HG03378 (cell line): Measurements from ENCODE around the gene BMPR1A.
"Not testable (repeated sequence)": the region's sequence is repeated elsewhere in the genome, so short reads cannot be mapped to it uniquely, and the experiment has no call there.

Source experiments
- ATAC-seq: cut with Tn5 transposase; IDR thresholded peaks from one replicate; pipeline ENCODE4 v1.9.1; 2021; ENCODE audit warnings: mild to moderate bottlenecking, moderate library complexity; ENCODE audit not compliant: unreplicated experiment

Gene BMPR1A

GRCh38 chr10:86936661-86937501 lies 180.5 kb downstream of the BMPR1A start:
- no peak for ATAC-seq

GRCh38 chr10:86937502-86938154 lies 181.2 kb downstream of the BMPR1A start:
- no peak for ATAC-seq

GRCh38 chr10:86938260-86938659 lies 181.8 kb downstream of the BMPR1A start:
- no peak for ATAC-seq

- not testable (repeated sequence) for ATAC-seq
Observed at GRCh38 chr10:86940076-86940475, 183.7 kb downstream of the BMPR1A start.

- ATAC-seq, result no peak
Observed at GRCh38 chr10:86940677-86941076, 184.3 kb downstream of the BMPR1A start.

- no peak for ATAC-seq
Observed at GRCh38 chr10:86941426-86941825, 185.0 kb downstream of the BMPR1A start.

- no peak for ATAC-seq
Observed at GRCh38 chr10:86941991-86942421, 185.6 kb downstream of the BMPR1A start.

- no peak for ATAC-seq
Observed at GRCh38 chr10:86942441-86943315, 186.3 kb downstream of the BMPR1A start.

GRCh38 chr10:86943316-86944030 lies 187.1 kb downstream of the BMPR1A start:
- ATAC-seq, result no peak

- no peak for ATAC-seq
Observed at GRCh38 chr10:86944031-86944419, 187.6 kb downstream of the BMPR1A start.

- no peak for ATAC-seq
Observed at GRCh38 chr10:86944471-86944870, 188.1 kb downstream of the BMPR1A start.

- ATAC-seq, result no peak
Observed at GRCh38 chr10:86944907-86945306, 188.5 kb downstream of the BMPR1A start.

- no peak for ATAC-seq
Observed at GRCh38 chr10:86945361-86946212, 189.2 kb downstream of the BMPR1A start.

- ATAC-seq, result no peak
Observed at GRCh38 chr10:86946213-86947155, 190.1 kb downstream of the BMPR1A start.

- ATAC-seq, result not testable (repeated sequence)
Observed at GRCh38 chr10:86947806-86948205, 191.4 kb downstream of the BMPR1A start.

- ATAC-seq, result no peak
Observed at GRCh38 chr10:86950349-86950748, 193.9 kb downstream of the BMPR1A start.

GRCh38 chr10:86951184-86951761 lies 194.9 kb downstream of the BMPR1A start:
- no peak for ATAC-seq

- no peak for ATAC-seq
Observed at GRCh38 chr10:86952106-86952505, 195.7 kb downstream of the BMPR1A start.
